Left hindlimb (tissue), 1 donor: ENCODE data around the gene DOCK1.

ENCODE experiments used
- DNase-seq: peaks from one replicate; pipeline ENCODE4 v3.0.0-alpha.2; 2018

The DOCK1 gene

GRCh38 chr10:127322286-127322685, 417.1 kb downstream of the DOCK1 start:
- no peak for DNase-seq

GRCh38 chr10:127325506-127325905, 420.3 kb downstream of the DOCK1 start:
- DNase-seq = no peak

GRCh38 chr10:127326883-127327282, 421.7 kb downstream of the DOCK1 start:
- no peak for DNase-seq

GRCh38 chr10:127331696-127332095, 426.5 kb downstream of the DOCK1 start:
- no peak for DNase-seq

GRCh38 chr10:127332631-127333030, 427.4 kb downstream of the DOCK1 start:
- no peak for DNase-seq

GRCh38 chr10:127337801-127338200, 432.6 kb downstream of the DOCK1 start:
- DNase-seq = no peak

- DNase-seq = no peak
Observed at GRCh38 chr10:127338399-127339110, 433.3 kb downstream of the DOCK1 start.

GRCh38 chr10:127343821-127344220, 438.6 kb downstream of the DOCK1 start:
- no peak for DNase-seq

- DNase-seq = no peak
Observed at GRCh38 chr10:127344346-127344745, 439.1 kb downstream of the DOCK1 start.

- DNase-seq = no peak
Observed at GRCh38 chr10:127345231-127345965, 440.2 kb downstream of the DOCK1 start.

GRCh38 chr10:127346604-127347003, 441.4 kb downstream of the DOCK1 start:
- no peak for DNase-seq

GRCh38 chr10:127347202-127347959, 442.2 kb downstream of the DOCK1 start:
- DNase-seq = no peak

GRCh38 chr10:127349737-127350136, 444.5 kb downstream of the DOCK1 start:
- no peak for DNase-seq

- DNase-seq = no peak
Observed at GRCh38 chr10:127351542-127351941, 446.3 kb downstream of the DOCK1 start.

GRCh38 chr10:127353544-127353943, 448.3 kb downstream of the DOCK1 start:
- DNase-seq = no peak

GRCh38 chr10:127354255-127354654, 449.0 kb downstream of the DOCK1 start:
- no peak for DNase-seq

- DNase-seq = no peak
Observed at GRCh38 chr10:127354992-127355391, 449.8 kb downstream of the DOCK1 start.

GRCh38 chr10:127356360-127356759, 451.1 kb downstream of the DOCK1 start:
- DNase-seq = no peak

GRCh38 chr10:127357265-127357664, 452.0 kb downstream of the DOCK1 start:
- DNase-seq = no peak

- no peak for DNase-seq
Observed at GRCh38 chr10:127358337-127358736, 453.1 kb downstream of the DOCK1 start.

- DNase-seq = no peak
Observed at GRCh38 chr10:127364034-127364433, 458.8 kb downstream of the DOCK1 start.

- DNase-seq = no peak
Observed at GRCh38 chr10:127368101-127368500, 462.9 kb downstream of the DOCK1 start.

- no peak for DNase-seq
Observed at GRCh38 chr10:127368929-127369328, 463.7 kb downstream of the DOCK1 start.

GRCh38 chr10:127370601-127371000, 465.4 kb downstream of the DOCK1 start:
- no peak for DNase-seq
